Measurements from ENCODE around the gene ATP6AP1. TPM values are rescaled to one million over a fixed set of nuclear protein-coding genes. Genes with fewer than 3 reads are reported as not detected.

Gene ATP6AP1
- total and polyA plus RNA-seq, 2 donors (not counting 3 experiments of a cell fraction or from before 2014, with no cell fraction given) = 145 to 322 TPM

DNA sequence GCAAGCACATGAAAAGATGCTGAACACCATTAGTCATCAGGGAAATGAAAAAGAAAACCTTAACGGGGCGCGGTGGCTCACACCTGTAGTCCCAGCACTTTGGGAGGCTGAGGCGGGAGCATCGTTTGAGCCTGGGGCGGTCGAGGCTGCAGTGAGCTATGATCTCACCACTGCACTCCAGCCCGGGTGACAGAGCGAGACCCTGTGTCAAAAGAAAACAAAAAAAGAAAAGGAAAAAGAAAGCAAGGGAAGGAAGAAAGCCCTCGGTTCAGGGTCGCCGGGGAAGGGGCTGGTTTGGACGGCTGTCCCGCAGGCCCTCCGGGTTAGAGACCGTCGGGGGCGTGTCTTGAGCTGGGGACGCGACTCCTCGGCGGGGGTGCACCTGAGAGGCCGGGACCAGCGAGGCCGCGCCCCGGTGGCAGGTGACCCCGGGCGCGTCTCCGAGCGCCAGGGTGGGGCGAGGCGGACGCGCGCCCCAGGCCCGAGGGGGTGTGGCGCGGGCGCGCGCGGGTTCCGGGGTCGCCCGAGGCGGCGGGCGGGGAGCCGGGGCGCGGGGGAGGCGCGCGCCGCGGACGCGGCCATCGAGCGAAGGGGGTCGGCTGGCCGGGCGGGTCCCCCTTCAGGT is 29.1 kb downstream of the ATP6AP1 start:
- FAIRE-seq = peak; percentile 79
- dilution Hi-C loops (cut with MboI; ENCODE audit: extremely low pct_ligation_motif_present, low sequenced_read_pairs) (no loop called here), intact Hi-C loops (cut with micrococcal nuclease) (loop anchor here (2.0 kb wide), 1 partner anchor 21 kb away; the partner anchor contains the start of gene LAGE3)
- Histone ChIP-seq H3K36me3 (ENCODE audit: control insufficient read depth in 2 of 2, extremely low read depth in 1 of 2, insufficient read depth in 2 of 2, low read length in 2 of 2) (peaks cover 0 to 5% of the 10 kb centered on the region in 2 experiments), H3K4me3 (replicated peaks in 1 of 3; ENCODE audit: insufficient read depth in 1 of 3, low read depth in 1 of 3, low read length in 3 of 3) (peak overlapping the region; percentile 25 to 81 (median 56)), H3K27me3 (ENCODE audit: control insufficient read depth in 2 of 2, insufficient read depth in 2 of 2, low read length in 2 of 2) (no peaks in the 10 kb centered on the region), H2AFZ (ENCODE audit: low read depth, low read length) (peak overlapping the region; percentile 66), H3K9me1 (replicated peaks; ENCODE audit: control insufficient read depth, extremely low read depth, insufficient read depth, low read length) (no peaks in the 10 kb centered on the region), H3K9me3 (replicated peaks; ENCODE audit: control insufficient read depth, insufficient read depth, low read length) (no peaks in the 10 kb centered on the region), H3K4me1 (ENCODE audit: control insufficient read depth, extremely low read depth, insufficient read depth, low read length) (peaks cover 7% of the 10 kb centered on the region), H3K27ac (ENCODE audit: insufficient read depth, low read depth, low read length) (no peak overlapping the region), H4K20me1 (replicated peaks; ENCODE audit: control insufficient read depth, extremely low read depth, insufficient read depth, low read length) (no peaks in the 10 kb centered on the region), H3K4me2 (ENCODE audit: insufficient read depth, low read length) (peak overlapping the region; percentile 31), H3K9ac (replicated peaks; ENCODE audit: extremely low read depth, insufficient read depth, low read length) (peak overlapping the region; percentile 57), H3K79me2 (ENCODE audit: control insufficient read depth, insufficient read depth, low read length) (peaks cover 25% of the 10 kb centered on the region)
- TF ChIP-seq POLR2A (IDR thresholded peaks at IDR 0.05; ENCODE audit: low read depth, low read length) = no peak
- no peak for TF ChIP-seq GATA2 (IDR thresholded peaks at IDR 0.05; ENCODE audit: insufficient read depth, insufficient read length, low read depth, low read length)
- no peak for TF ChIP-seq EZH2 (IDR thresholded peaks at IDR 0.05; ENCODE audit: borderline replicate concordance, low read depth, low read length, severe bottlenecking)
- TF ChIP-seq, protein P1, sequence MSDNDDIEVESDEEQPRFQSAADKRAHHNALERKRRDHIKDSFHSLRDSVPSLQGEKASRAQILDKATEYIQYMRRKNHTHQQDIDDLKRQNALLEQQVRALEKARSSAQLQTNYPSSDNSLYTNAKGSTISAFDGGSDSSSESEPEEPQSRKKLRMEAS (IDR thresholded peaks at IDR 0.05; ENCODE audit: insufficient read depth, insufficient read length) = no peak
- no peak for TF ChIP-seq MYC (IDR thresholded peaks at IDR 0.05; ENCODE audit: low read depth, low read length)
- TF ChIP-seq JUN (IDR thresholded peaks at IDR 0.05; ENCODE audit: borderline replicate concordance, insufficient read depth, insufficient read length, low read depth) = no peak
- no peak for TF ChIP-seq FOS (IDR thresholded peaks at IDR 0.05; ENCODE audit: borderline replicate concordance, insufficient read depth, low read length)
- TF ChIP-seq POLR2AphosphoS5 (IDR thresholded peaks at IDR 0.05; ENCODE audit: insufficient read depth, low read depth, low read length) = no peak
- TF ChIP-seq, protein P2, sequence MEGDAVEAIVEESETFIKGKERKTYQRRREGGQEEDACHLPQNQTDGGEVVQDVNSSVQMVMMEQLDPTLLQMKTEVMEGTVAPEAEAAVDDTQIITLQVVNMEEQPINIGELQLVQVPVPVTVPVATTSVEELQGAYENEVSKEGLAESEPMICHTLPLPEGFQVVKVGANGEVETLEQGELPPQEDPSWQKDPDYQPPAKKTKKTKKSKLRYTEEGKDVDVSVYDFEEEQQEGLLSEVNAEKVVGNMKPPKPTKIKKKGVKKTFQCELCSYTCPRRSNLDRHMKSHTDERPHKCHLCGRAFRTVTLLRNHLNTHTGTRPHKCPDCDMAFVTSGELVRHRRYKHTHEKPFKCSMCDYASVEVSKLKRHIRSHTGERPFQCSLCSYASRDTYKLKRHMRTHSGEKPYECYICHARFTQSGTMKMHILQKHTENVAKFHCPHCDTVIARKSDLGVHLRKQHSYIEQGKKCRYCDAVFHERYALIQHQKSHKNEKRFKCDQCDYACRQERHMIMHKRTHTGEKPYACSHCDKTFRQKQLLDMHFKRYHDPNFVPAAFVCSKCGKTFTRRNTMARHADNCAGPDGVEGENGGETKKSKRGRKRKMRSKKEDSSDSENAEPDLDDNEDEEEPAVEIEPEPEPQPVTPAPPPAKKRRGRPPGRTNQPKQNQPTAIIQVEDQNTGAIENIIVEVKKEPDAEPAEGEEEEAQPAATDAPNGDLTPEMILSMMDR (IDR thresholded peaks at IDR 0.05; ENCODE audit: extremely low read depth in 1 of 2, insufficient read depth in 1 of 2, low read depth in 1 of 2, low read length in 2 of 2) = no peak
- CTCF ChIA-PET = interaction anchor here (1.2 to 2.9 kb wide), 2 partner anchors 70 to 84 kb away, joined by 4 to 8 read pairs; no protein-coding TSS in a partner anchor
- POLR2A ChIA-PET = no interaction called here
- BruUV-seq (replicated peaks) = no TSS peak
- no peak for DNase-seq (ENCODE audit: low read depth, low spot score)
